ENCODE data around the gene FGF1.
A peak's percentile ranks its signal among the peaks of the same experiment; 100 is the strongest.

The FGF1 gene

GRCh38 chr5:142549834-142550233 lies 136.1 kb downstream of the FGF1 start:
- DNase-seq (ENCODE audit: low read depth): no peak
- no peak overlapping the region for H3K4me3 ChIP-seq (ENCODE audit: low read length)
- TF ChIP-seq CTCF (conservative IDR thresholded peaks at IDR 0.05; ENCODE audit: low read depth, low read length): no peak

DNA sequence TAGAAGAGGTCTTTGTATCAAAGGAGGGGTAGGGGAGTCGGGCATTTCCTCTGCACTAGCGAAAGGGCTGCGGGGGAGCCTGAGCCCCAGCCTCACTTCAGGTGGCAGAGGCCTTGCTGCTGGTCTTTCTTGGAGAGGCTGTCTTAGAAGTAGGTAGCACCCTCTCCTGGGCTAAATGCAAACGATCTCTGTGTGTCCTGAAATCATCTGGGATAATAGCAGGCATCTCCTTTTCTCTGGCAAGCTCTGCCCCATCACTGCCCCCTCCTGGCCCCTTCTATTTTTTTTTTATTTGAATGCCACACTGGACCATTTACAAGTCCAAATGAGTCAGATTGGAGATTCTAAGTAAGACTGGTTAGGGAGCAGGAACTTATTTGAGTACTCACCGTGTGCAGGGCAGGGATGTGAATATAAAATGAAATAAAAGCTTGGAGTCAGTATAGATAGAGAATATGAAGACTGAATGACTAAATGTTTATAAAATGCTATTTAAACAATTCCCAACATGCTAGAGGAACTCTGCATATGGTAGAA lies 137.1 kb downstream of the FGF1 start:
- DNase-seq (ENCODE audit: low read depth): peak; percentile 85
- H3K4me3 ChIP-seq (ENCODE audit: low read length): no peak overlapping the region
- TF ChIP-seq CTCF (conservative IDR thresholded peaks at IDR 0.05; ENCODE audit: low read depth, low read length): peak; percentile 88

- DNase-seq (ENCODE audit: low read depth): no peak
- H3K4me3 ChIP-seq (ENCODE audit: low read length): no peak overlapping the region
- TF ChIP-seq CTCF (conservative IDR thresholded peaks at IDR 0.05; ENCODE audit: low read depth, low read length): no peak
These were observed 138.2 kb downstream of the FGF1 start for GRCh38 chr5:142547445-142548380.

GRCh38 chr5:142545650-142546322 lies 140.1 kb downstream of the FGF1 start:
- no peak for DNase-seq (ENCODE audit: low read depth)
- no peak for TF ChIP-seq CTCF (conservative IDR thresholded peaks at IDR 0.05; ENCODE audit: low read depth, low read length)
- H3K4me3 ChIP-seq (ENCODE audit: low read length): no peak overlapping the region

DNA sequence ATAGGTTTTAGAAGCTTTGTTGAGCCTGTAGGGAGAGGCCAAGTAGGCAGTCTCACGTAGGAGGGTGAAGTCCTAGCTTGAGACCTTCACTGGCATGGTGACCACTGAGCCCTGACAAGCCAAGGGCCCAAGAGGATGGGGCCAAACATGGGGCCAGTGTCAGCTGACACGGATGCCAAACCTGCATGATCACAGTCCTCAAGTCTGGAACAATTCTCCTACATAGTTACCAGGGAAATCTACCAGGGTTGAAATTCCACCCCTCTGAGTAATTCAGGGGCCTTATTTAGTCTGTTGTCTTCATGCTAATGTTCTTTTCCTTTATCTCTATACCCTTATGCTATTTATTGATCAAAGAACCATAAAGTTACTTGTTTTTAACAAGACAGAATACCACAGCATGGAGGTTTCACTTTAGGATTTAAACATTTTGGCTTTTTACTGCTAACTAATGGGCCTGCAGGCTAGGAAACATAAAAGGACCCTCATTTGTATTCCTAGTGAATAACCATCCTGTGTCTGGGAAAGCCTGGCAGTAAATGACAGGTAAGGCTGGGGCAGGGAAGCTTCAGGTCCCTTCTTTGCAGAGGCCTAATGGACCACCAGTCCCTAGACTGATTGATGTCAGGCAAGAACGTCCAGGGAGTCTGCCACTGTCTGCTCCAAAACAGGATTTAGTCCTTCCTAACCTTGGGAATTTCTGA lies 140.8 kb downstream of the FGF1 start:
- no peak for TF ChIP-seq CTCF (conservative IDR thresholded peaks at IDR 0.05; ENCODE audit: low read depth, low read length)
- no peak for DNase-seq (ENCODE audit: low read depth)
- H3K4me3 ChIP-seq (ENCODE audit: low read length): no peak overlapping the region

- no peak overlapping the region for H3K4me3 ChIP-seq (ENCODE audit: low read length)
- DNase-seq (ENCODE audit: low read depth): no peak
- TF ChIP-seq CTCF (conservative IDR thresholded peaks at IDR 0.05; ENCODE audit: low read depth, low read length): no peak
These were observed 141.7 kb downstream of the FGF1 start for GRCh38 chr5:142544071-142544753.

Measured in retinal pigment epithelial cell (primary cell).